ENCODE measurements around the gene SPATA2L. TPM values are rescaled to one million over a fixed set of nuclear protein-coding genes. Genes with fewer than 3 reads are reported as not detected.
"Not testable (repeated sequence)": the region's sequence is repeated elsewhere in the genome, so short reads cannot be mapped to it uniquely, and the experiment has no call there.

The SPATA2L gene
- polyA plus RNA-seq, 3 donors: 5.2 to 11.2 (median 8.2) TPM

- no peak for DNase-seq (ENCODE audit: extremely low read depth in 1 of 11, low read depth in 9 of 11, low spot score in 4 of 11)
Measured at GRCh38 chr16:89695875-89696669, 5.4 kb downstream of the SPATA2L start.

DNA sequence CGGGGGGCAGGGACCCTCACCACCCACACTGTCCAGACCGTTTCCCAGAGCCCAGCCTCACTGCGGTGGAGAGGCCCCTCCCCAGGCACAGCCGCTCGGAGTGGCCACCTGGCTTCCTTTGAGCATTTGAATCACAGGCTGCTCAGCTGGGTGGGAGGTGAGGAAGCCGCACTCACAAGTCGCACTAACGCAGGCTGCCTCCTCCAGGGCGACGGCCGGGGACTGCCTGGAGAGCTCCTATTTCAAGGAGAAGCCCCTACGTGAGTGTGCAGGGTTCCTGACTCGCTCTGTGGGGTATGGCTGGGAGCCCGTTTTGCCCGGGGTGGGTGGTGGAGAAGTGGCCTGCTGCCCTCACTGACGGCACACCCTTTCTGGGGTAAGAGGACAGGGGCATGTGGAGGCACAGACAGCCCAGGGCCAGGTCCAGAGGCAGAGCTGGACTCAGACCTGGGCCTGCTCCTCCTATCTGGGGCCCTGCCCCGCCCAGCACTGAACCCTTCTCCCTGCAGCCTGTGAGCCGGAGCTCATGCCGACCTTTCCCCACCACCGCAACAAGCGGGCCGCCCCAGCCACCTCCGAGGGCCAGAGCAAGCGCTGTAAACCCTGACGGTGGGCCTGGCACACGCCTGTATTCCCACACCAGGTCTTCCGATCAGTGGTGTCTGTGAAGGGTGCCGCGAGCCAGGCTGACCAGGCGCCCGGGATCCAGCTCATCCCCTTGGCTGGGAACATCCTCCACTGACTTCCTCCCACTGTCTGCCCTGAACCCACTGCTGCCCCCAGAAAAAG lies 6.2 kb downstream of the SPATA2L start:
- no peak for DNase-seq (ENCODE audit: extremely low read depth in 1 of 11, low read depth in 9 of 11, low spot score in 4 of 11)

- DNase-seq (ENCODE audit: extremely low read depth in 1 of 11, low read depth in 9 of 11, low spot score in 4 of 11): not testable (repeated sequence)
Measured at GRCh38 chr16:89694784-89695085, 6.8 kb downstream of the SPATA2L start.

- no peak for DNase-seq (ENCODE audit: extremely low read depth in 1 of 11, low read depth in 9 of 11, low spot score in 4 of 11)
Measured at GRCh38 chr16:89693931-89694783, 7.3 kb downstream of the SPATA2L start.

DNA sequence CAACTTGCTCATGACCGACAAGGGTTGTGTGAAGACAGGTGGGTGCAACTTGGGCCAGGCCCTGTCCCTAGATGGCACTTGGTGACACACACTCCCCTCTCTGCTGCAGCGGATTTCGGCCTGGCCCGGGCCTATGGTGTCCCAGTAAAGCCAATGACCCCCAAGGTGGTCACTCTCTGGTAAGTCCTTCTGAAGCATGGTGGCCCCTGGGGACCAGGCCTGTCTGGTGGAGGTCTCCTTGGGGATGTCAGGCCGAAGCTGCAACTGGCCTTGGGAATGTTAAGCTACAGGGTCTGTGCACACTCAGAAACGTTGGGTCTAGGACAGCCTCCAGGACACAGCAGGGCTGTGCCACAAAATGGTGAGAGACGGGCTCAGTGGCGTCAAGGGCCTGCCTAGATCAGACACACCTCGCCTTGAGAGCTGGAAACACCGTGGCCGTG lies 8.2 kb downstream of the SPATA2L start:
- DNase-seq (ENCODE audit: extremely low read depth in 1 of 11, low read depth in 9 of 11, low spot score in 4 of 11): no peak

DNA sequence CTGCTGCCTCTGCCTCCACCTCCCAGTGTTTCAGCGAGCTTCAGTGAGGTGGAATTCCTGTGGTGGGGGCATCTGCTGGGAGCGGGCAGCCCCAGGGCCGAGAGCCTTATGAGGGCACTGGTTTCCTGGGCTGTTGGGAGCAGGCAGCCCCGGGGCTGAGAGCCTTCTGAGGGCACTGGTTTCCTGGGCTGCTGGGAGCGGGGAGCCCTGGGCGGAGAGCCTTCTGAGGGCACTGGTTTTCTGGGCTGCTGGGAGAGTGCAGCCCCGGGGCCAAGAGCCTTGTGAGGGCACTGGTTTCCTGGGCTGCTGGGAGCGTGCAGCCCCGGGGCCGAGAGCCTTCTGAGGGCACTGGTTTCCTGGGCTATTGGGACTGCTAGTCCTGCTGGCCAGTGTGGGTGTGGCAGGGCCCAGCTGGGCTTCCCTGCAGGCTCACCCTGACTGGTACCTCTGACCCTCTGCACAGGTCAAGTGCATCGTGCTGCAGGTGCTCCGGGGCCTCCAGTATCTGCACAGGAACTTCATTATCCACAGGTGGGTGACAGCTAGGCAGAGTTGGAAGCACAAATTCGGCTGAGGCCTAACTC lies 9.4 kb downstream of the SPATA2L start:
- DNase-seq (ENCODE audit: extremely low read depth in 1 of 11, low read depth in 9 of 11, low spot score in 4 of 11): no peak

GRCh38 chr16:89691231-89691985 lies 10.1 kb downstream of the SPATA2L start:
- DNase-seq (ENCODE audit: extremely low read depth in 1 of 11, low read depth in 9 of 11, low spot score in 4 of 11): no peak

GRCh38 chr16:89690392-89690901 lies 11.1 kb downstream of the SPATA2L start:
- no peak for DNase-seq (ENCODE audit: extremely low read depth in 1 of 11, low read depth in 9 of 11, low spot score in 4 of 11)

GRCh38 chr16:89689621-89690020 lies 11.9 kb downstream of the SPATA2L start:
- not testable (repeated sequence) for DNase-seq (ENCODE audit: extremely low read depth in 1 of 11, low read depth in 9 of 11, low spot score in 4 of 11)

DNA sequence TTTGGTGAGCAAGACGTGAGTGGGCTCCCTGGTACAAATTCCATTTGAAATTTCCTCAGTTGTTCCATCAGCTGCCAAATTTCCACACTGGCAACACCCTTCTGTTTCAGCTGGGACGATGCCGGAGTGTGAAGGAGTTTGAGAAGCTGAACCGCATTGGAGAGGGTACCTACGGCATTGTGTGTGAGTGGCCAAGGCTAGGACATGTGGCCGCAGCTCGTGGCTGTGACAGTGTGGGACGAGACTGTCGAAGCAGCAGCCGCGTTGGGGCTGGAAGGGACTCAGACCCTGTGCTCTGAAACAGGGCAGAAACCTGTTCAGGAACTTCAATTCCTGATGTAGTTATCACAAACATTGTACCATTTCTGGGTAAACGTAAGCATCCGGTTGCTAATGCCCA lies 12.4 kb downstream of the SPATA2L start:
- no peak for DNase-seq (ENCODE audit: extremely low read depth in 1 of 11, low read depth in 9 of 11, low spot score in 4 of 11)

DNA sequence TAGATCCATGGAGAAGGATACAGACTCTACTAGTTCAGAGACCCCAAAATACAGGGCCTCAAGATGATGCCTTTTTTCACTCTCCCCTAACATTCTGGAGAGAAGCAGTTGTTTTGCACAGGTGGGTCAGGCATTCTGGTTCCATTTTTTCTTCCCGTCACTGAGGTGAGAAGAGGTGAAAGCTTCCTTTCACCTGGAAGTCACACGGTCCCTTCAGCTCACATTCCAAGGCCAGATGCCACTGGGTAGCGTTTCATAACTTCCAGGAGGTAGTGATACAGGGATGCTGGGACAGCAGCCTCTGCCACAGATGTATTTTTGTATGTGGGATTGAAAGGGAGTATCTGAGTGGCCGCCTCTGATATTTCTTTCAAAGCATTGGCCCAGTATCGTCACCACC lies 13.1 kb downstream of the SPATA2L start:
- no peak for DNase-seq (ENCODE audit: extremely low read depth in 1 of 11, low read depth in 9 of 11, low spot score in 4 of 11)

GRCh38 chr16:89687092-89687940 lies 14.2 kb downstream of the SPATA2L start:
- DNase-seq (ENCODE audit: extremely low read depth in 1 of 11, low read depth in 9 of 11, low spot score in 4 of 11): peak in 5 of 11 donors; percentile 33 to 80 (median 52)

GRCh38 chr16:89686520-89687091 lies 14.9 kb downstream of the SPATA2L start, which contains the start of gene CDK10:
TSS of gene CDK10 (plus strand) at chr16:89686689. CDS start at chr16:89686711, 22 bp downstream.
- peak; percentile 64 to 94 (median 86) for DNase-seq (ENCODE audit: extremely low read depth in 1 of 11, low read depth in 9 of 11, low spot score in 4 of 11)

- no peak for DNase-seq (ENCODE audit: extremely low read depth in 1 of 11, low read depth in 9 of 11, low spot score in 4 of 11)
Measured at GRCh38 chr16:89685916-89686315, 15.6 kb downstream of the SPATA2L start.

- DNase-seq (ENCODE audit: extremely low read depth in 1 of 11, low read depth in 9 of 11, low spot score in 4 of 11): no peak
Measured at GRCh38 chr16:89678258-89678657, 23.2 kb downstream of the SPATA2L start.

GRCh38 chr16:89672177-89672941 lies 29.1 kb downstream of the SPATA2L start:
- DNase-seq (ENCODE audit: extremely low read depth in 1 of 11, low read depth in 9 of 11, low spot score in 4 of 11): no peak

Data from renal cortex interstitium (tissue), 11 donors.